Measurements from ENCODE around the gene ALOX5AP. TPM values are rescaled to one million over a fixed set of nuclear protein-coding genes. Genes with fewer than 3 reads are reported as not detected.
A peak's percentile ranks its signal among the peaks of the same experiment; 100 is the strongest.

The ALOX5AP gene
- total RNA-seq: 1 to 10 TPM in 5 of 6 experiments, under 1 TPM in 1; 0.53 to 6.7 (median 3.7) TPM
- long read RNA-seq, partial matches to known transcripts: 0 of 1 reads
- long read RNA-seq, other reads (novel, unspliced or antisense): 0 of 1 reads

DNA sequence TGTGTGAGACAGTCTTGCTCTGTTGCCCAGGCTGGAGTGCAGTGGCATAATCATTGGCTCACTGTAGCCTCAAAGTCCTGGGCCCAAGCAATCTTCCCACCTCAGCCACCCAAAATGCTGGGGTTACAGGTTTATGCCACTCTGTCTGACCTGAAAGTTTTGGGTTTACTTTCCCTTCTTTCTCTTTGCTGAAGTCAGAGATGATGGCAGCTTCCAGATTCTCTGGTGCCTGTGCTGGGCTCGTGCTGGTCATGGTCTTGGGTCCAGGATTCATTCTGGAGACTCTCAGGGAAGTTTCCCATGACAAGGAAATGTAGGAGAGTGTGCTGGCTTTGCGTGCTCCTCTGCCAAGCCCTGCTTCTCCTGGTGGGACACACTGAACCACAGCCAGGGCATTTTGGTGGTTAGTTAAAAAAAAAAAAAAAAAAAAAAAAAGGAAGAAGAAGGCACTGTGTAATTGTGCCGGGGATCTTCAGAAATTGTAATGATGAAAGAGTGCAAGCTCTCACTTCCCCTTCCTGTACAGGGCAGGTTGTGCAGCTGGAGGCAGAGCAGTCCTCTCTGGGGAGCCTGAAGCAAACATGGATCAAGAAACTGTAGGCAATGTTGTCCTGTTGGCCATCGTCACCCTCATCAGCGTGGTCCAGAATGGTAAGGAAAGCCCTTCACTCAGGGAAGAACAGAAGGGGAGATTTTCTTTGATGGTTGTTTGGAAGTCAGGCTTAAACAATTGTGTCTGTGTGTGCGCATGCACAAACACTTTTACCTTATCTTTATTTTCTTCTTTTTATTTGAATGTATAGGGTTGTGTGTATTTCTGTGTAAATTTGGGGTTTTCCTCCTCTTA is at the start of gene ALOX5AP:
Gene ALOX5AP (plus strand): TSS at position 519 of the 847 bp plus-strand sequence. CDS start 63 bp downstream, at position 582.
- ATAC-seq (peak; percentile 45 to 71 (median 56)), DNase-seq (no peak)
- WGBS (ENCODE audit: insufficient coverage, low coverage, low lambda C conversion rate, missing lambda C conversion rate): 51% methylated on average over 4 of the region's 6 CpGs
- Histone ChIP-seq H3K9me3 (no peaks in the 10 kb centered on the region), H3K36me3 (no peaks in the 10 kb centered on the region), H3K4me3 (peak within 1 kb of the TSS in 1 of 3 donors; percentile 11), H3K27ac (peak within 1 kb of the TSS in 1 of 3 donors; percentile 39), H3K27me3 (no peaks in the 10 kb centered on the region), H3K4me1 (no peaks in the 10 kb centered on the region)
- intact Hi-C loops (cut with DNase I): no loop called here
- no peak for TF ChIP-seq POLR2A (IDR thresholded peaks at IDR 0.05)
- TF ChIP-seq, protein P1, sequence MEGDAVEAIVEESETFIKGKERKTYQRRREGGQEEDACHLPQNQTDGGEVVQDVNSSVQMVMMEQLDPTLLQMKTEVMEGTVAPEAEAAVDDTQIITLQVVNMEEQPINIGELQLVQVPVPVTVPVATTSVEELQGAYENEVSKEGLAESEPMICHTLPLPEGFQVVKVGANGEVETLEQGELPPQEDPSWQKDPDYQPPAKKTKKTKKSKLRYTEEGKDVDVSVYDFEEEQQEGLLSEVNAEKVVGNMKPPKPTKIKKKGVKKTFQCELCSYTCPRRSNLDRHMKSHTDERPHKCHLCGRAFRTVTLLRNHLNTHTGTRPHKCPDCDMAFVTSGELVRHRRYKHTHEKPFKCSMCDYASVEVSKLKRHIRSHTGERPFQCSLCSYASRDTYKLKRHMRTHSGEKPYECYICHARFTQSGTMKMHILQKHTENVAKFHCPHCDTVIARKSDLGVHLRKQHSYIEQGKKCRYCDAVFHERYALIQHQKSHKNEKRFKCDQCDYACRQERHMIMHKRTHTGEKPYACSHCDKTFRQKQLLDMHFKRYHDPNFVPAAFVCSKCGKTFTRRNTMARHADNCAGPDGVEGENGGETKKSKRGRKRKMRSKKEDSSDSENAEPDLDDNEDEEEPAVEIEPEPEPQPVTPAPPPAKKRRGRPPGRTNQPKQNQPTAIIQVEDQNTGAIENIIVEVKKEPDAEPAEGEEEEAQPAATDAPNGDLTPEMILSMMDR (IDR thresholded peaks at IDR 0.05): no peak

DNA sequence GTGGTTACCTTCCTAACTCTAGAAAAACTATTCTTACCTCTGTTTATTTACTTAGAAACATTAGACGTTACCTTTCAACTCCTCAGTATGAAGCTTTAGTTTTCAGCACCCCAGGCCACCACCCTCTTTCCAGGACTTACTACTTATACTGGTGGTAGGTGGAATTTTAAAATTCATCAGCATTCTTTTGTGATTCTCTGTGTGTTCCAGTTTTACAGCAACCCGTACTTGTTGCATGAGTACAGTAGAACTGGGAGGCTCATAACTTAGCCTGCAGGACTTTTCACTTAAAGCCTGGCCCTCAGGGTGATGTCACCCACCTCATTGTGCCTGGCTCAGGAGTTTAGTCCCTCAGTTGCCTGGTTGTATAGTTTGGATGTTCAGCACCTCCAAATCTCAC is 49.4 kb upstream of the ALOX5AP start:
- TF ChIP-seq POLR2A (IDR thresholded peaks at IDR 0.05): no peak
- TF ChIP-seq, protein P1 (IDR thresholded peaks at IDR 0.05): no peak
- H3K4me3 ChIP-seq: no peak overlapping the region
- DNase-seq (no peak), ATAC-seq (no peak)
- no peaks in the 10 kb centered on the region for H3K27me3 ChIP-seq
- H3K4me1 ChIP-seq: no peaks in the 10 kb centered on the region
- no peaks in the 10 kb centered on the region for H3K36me3 ChIP-seq
- WGBS (ENCODE audit: insufficient coverage, low coverage, low lambda C conversion rate, missing lambda C conversion rate): 60% methylated on average over 2 of the region's 2 CpGs
- intact Hi-C loops (cut with DNase I): no loop called here
- no peaks in the 10 kb centered on the region for H3K9me3 ChIP-seq
- H3K27ac ChIP-seq: no peak overlapping the region

GRCh38 chr13:30687601-30688000 is 47.7 kb upstream of the ALOX5AP start:
- DNase-seq: no peak
- intact Hi-C loops (cut with DNase I): no loop called here
- no peaks in the 10 kb centered on the region for H3K36me3 ChIP-seq
- no peak overlapping the region for H3K4me3 ChIP-seq
- no peaks in the 10 kb centered on the region for H3K9me3 ChIP-seq
- no peaks in the 10 kb centered on the region for H3K4me1 ChIP-seq
- ATAC-seq: no peak
- H3K27ac ChIP-seq: no peak overlapping the region
- TF ChIP-seq, protein P1 (IDR thresholded peaks at IDR 0.05): no peak
- no peak for TF ChIP-seq POLR2A (IDR thresholded peaks at IDR 0.05)
- H3K27me3 ChIP-seq: no peaks in the 10 kb centered on the region
- WGBS (ENCODE audit: insufficient coverage, low coverage, low lambda C conversion rate, missing lambda C conversion rate): 51% methylated on average over 3 of the region's 3 CpGs

- intact Hi-C loops (cut with DNase I): no loop called here
- H3K27me3 ChIP-seq: no peaks in the 10 kb centered on the region
- H3K9me3 ChIP-seq: no peaks in the 10 kb centered on the region
- TF ChIP-seq, protein P1 (IDR thresholded peaks at IDR 0.05): no peak
- no peak for TF ChIP-seq POLR2A (IDR thresholded peaks at IDR 0.05)
- no peak for DNase-seq
- 86% methylated on average over 8 of the region's 14 CpGs for WGBS (ENCODE audit: insufficient coverage, low coverage, low lambda C conversion rate, missing lambda C conversion rate)
- no peak for ATAC-seq
- H3K27ac ChIP-seq: no peak overlapping the region
- no peak overlapping the region for H3K4me3 ChIP-seq
- no peaks in the 10 kb centered on the region for H3K36me3 ChIP-seq
- H3K4me1 ChIP-seq: no peaks in the 10 kb centered on the region
Observed at GRCh38 chr13:30689752-30690151, 45.6 kb upstream of the ALOX5AP start.

Measured in right lobe of liver (tissue), 6 donors.